KMS-11 (cell line): ENCODE data around the gene CDSN.

ENCODE experiments used
- H2AFZ ChIP-seq: fragments of 200-600 bp; sonication (generic); 2 replicates; pipeline ENCODE4 v1.6.1; 2016; ENCODE audit warnings: antibody characterized with exemption, mixed run types, low read depth
- H3K27ac ChIP-seq: fragments of 200-600 bp; sonication (generic); 2 replicates; pipeline ENCODE4 v1.6.1; 2016; ENCODE audit warnings: mild to moderate bottlenecking, mixed run types
- H3K27me3 ChIP-seq: fragments of 200-600 bp; sonication (generic); 2 replicates; pipeline ENCODE4 v1.6.1; 2017; ENCODE audit warnings: mild to moderate bottlenecking, low read depth, mixed run types, moderate library complexity; ENCODE audit not compliant: insufficient read depth
- H3K36me3 ChIP-seq: fragments of 200-600 bp; sonication (generic); 2 replicates; pipeline ENCODE4 v1.6.1; 2017; ENCODE audit warnings: mild to moderate bottlenecking, mixed run types; ENCODE audit not compliant: insufficient read depth
- H3K4me1 ChIP-seq: fragments of 200-600 bp; sonication (generic); 2 replicates; pipeline ENCODE4 v1.6.1; 2016; ENCODE audit warnings: mild to moderate bottlenecking, low read depth, mixed run types; ENCODE audit not compliant: poor library complexity, severe bottlenecking
- H3K4me2 ChIP-seq: fragments of 200-600 bp; sonication (generic); 2 replicates; pipeline ENCODE4 v1.7.0; 2016; ENCODE audit warnings: mild to moderate bottlenecking, mixed run types
- H3K4me3 ChIP-seq: fragments of 200-600 bp; sonication (generic); IDR thresholded peaks from 2 replicates; pipeline ENCODE4 v1.6.1; 2017; ENCODE audit warnings: low read depth, low read length, mixed read lengths; ENCODE audit not compliant: insufficient read depth
- H3K79me2 ChIP-seq: fragments of 200-600 bp; sonication (generic); 2 replicates; pipeline ENCODE4 v1.6.1; 2016; ENCODE audit warnings: low read depth, mixed run types; ENCODE audit not compliant: insufficient read depth
- H3K9ac ChIP-seq: fragments of 200-600 bp; sonication (generic); 2 replicates; pipeline ENCODE4 v1.6.1; 2016; ENCODE audit warnings: mild to moderate bottlenecking, mixed run types
- H4K20me1 ChIP-seq: fragments of 200-600 bp; sonication (generic); 2 replicates; pipeline ENCODE4 v1.6.1; 2016; ENCODE audit warnings: mild to moderate bottlenecking, mixed run types; ENCODE audit not compliant: insufficient read depth
- CTCF ChIP-seq: fragments of 200-600 bp; sonication (generic); conservative IDR thresholded peaks from 2 replicates; pipeline ENCODE4 v1.6.1; 2017; ENCODE audit warnings: low read depth, mild to moderate bottlenecking, antibody characterized with exemption, low read length, moderate library complexity, mixed read lengths

CDSN gene

GRCh38 chr6:31065556-31065955 lies 54.7 kb downstream of the CDSN start:
- Histone ChIP-seq H4K20me1 (no peaks in the 10 kb centered on the region), H3K36me3 (no peaks in the 10 kb centered on the region), H3K27ac (no peak overlapping the region), H2AFZ (no peak overlapping the region), H3K27me3 (no peaks in the 10 kb centered on the region), H3K4me1 (no peaks in the 10 kb centered on the region), H3K4me2 (no peak overlapping the region), H3K4me3 (no peak overlapping the region), H3K9ac (no peak overlapping the region), H3K79me2 (no peaks in the 10 kb centered on the region)
- no peak for TF ChIP-seq CTCF
